Spleen (tissue), 7 donors: Measurements from ENCODE around the gene CHST8.

Experiments
- POLR2A ChIP-seq, 3 donors: fragments of 450-650 bp; IDR thresholded peaks; one replicate each; pipeline ENCODE4 v1.5.1; 2017; ENCODE audit warnings: antibody characterized with exemption in 3 of 3, mild to moderate bottlenecking in 1 of 3
- POLR2AphosphoS5 ChIP-seq, 3 donors: sonication (generic); formaldehyde crosslinking; IDR thresholded peaks; one replicate each; pipeline ENCODE4 v1.5.1; 2017; ENCODE audit warnings: antibody characterized with exemption in 3 of 3
- TF ChIP-seq, protein P1 (sequence below), 11 experiments: fragments of 200-600 bp in 7 of 11; fragments of 450-650 bp in 4 of 11; sonication (generic) in 4 of 11; IDR thresholded peaks in 8 of 11; conservative IDR thresholded peaks in 3 of 11; 1 replicate in 7 of 11; 2 replicates in 4 of 11; pipeline versions ENCODE4 v1.4.0 to v1.8.0; 2016 to 2021; ENCODE audit warnings: antibody characterized with exemption in 11 of 11, inconsistent platforms in 4 of 11, mild to moderate bottlenecking in 1 of 11
- donor health status: DM: no; HTN: no; CAD: no; lungs with moderate emphysema.
- donor health status: DM: no; HTN: no; CAD: no.
- donor health status: DM: no; HTN: no; CAD: no.

DNA sequence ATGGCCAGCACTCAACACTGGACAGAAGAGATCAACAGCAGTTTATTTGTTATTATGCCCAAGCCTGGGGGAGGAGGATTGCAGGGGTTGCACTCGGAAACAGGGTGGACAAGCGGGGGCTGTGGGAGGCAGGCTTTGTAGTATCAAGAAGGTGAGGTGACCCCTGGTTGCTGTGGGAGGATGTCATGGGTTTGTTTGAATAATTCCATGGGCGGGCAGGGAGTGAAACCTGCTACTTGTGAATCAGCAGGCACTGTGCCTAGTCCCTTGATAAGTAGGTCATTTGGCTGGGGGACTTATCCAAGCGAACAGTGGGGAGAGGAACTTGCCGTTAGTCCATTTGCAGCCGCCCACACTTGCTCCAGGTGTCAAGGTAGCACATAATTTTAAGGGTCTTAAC, 90.5 kb downstream of the CHST8 start:
- TF ChIP-seq, protein P1, sequence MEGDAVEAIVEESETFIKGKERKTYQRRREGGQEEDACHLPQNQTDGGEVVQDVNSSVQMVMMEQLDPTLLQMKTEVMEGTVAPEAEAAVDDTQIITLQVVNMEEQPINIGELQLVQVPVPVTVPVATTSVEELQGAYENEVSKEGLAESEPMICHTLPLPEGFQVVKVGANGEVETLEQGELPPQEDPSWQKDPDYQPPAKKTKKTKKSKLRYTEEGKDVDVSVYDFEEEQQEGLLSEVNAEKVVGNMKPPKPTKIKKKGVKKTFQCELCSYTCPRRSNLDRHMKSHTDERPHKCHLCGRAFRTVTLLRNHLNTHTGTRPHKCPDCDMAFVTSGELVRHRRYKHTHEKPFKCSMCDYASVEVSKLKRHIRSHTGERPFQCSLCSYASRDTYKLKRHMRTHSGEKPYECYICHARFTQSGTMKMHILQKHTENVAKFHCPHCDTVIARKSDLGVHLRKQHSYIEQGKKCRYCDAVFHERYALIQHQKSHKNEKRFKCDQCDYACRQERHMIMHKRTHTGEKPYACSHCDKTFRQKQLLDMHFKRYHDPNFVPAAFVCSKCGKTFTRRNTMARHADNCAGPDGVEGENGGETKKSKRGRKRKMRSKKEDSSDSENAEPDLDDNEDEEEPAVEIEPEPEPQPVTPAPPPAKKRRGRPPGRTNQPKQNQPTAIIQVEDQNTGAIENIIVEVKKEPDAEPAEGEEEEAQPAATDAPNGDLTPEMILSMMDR (IDR thresholded peaks at IDR 0.05 in 8 of 11, conservative IDR thresholded peaks at IDR 0.05 in 3 of 11) = no peak
- TF ChIP-seq POLR2AphosphoS5 (IDR thresholded peaks at IDR 0.05) (no peak), POLR2A (IDR thresholded peaks at IDR 0.05) (no peak)
